ENCODE data around the gene RNF26. TPM values are rescaled to one million over a fixed set of nuclear protein-coding genes. Genes with fewer than 3 reads are reported as not detected.
A peak's percentile ranks its signal among the peaks of the same experiment; 100 is the strongest.

Gene RNF26
- total and polyA plus RNA-seq, 2 of the 13 experiments (the other 11 are each of a cell fraction or from before 2014, with no cell fraction given) = 11.9 to 26.3 TPM

GRCh38 chr11:119376197-119376847 is 42.0 kb downstream of the RNF26 start (continued):
- TF ChIP-seq THAP8 (CRISPR knock-in tag; IDR thresholded peaks at IDR 0.05; ENCODE audit: borderline replicate concordance) (no peak), NAIF1 (CRISPR knock-in tag; IDR thresholded peaks at IDR 0.05; ENCODE audit: borderline replicate concordance) (no peak), ZBTB49 (CRISPR knock-in tag; IDR thresholded peaks at IDR 0.05; ENCODE audit: borderline replicate concordance) (no peak), SALL2 (CRISPR knock-in tag; IDR thresholded peaks at IDR 0.05) (0 out of 2 replicates have a peak, but pooled peaks have one; percentile 40), ZNF326 (CRISPR knock-in tag; IDR thresholded peaks at IDR 0.05; ENCODE audit: borderline replicate concordance) (no peak), ZNF513 (CRISPR knock-in tag; conservative IDR thresholded peaks at IDR 0.05) (no peak), SATB2 (CRISPR knock-in tag; IDR thresholded peaks at IDR 0.05) (no peak), SUZ12 (IDR thresholded peaks at IDR 0.05; ENCODE audit: low read depth, low read length) (no peak), HNRNPH1 (optimal IDR thresholded peaks at IDR 0.05; ENCODE audit: low read depth, low read length) (no peak), ISL2 (CRISPR knock-in tag; IDR thresholded peaks at IDR 0.05) (peak; percentile 86), AGO2 (optimal IDR thresholded peaks at IDR 0.05; ENCODE audit: low read depth, low read length) (peak; percentile 37), SOX6 (IDR thresholded peaks at IDR 0.05) (no peak), SOX6 (CRISPR knock-in tag; IDR thresholded peaks at IDR 0.05) (peak; percentile 75), BCLAF1 (IDR thresholded peaks at IDR 0.05) (no peak), ZBTB26 (CRISPR knock-in tag; IDR thresholded peaks at IDR 0.05; ENCODE audit: borderline replicate concordance) (no peak), NBN (conservative IDR thresholded peaks at IDR 0.05) (no peak), NCOA2 (CRISPR knock-in tag; IDR thresholded peaks at IDR 0.05) (peak; percentile 64), ZNF333 (CRISPR knock-in tag; IDR thresholded peaks at IDR 0.05; ENCODE audit: borderline replicate concordance) (no peak), PBX2 (CRISPR knock-in tag; IDR thresholded peaks at IDR 0.05) (no peak), RCOR2 (CRISPR knock-in tag; IDR thresholded peaks at IDR 0.05) (no peak)
